WTC11 (cell line): ENCODE data around the gene SMIM12. TPM values are rescaled to one million over a fixed set of nuclear protein-coding genes. Genes with fewer than 3 reads are reported as not detected.

Experiments
- ATAC-seq: fragments of 200-7000 bp; cut with Tn5 transposase; 2 replicates; pipeline ENCODE4 v1.10.0; 2021; ENCODE audit warnings: mild to moderate bottlenecking, moderate library complexity
- CTCF ChIA-PET: fragments of 300-600 bp; sonication (Branson Sonifier 250); formaldehyde crosslinking; loops from one replicate; lab custom pipeline; 2021; ENCODE audit warnings: antibody characterized with exemption; lab: Charles Lee
- POLR2A ChIA-PET: fragments of 350-600 bp; sonication (Branson Sonifier 250); formaldehyde crosslinking; loops from one replicate; lab custom pipeline; 2021; ENCODE audit warnings: antibody characterized with exemption; lab: Charles Lee
- DNase-seq: peaks from one replicate; pipeline ENCODE4 v3.0.0; 2021; ENCODE audit warnings: low spot score
- H3K27ac Mint-ChIP-seq: 2 replicates; pipeline ENCODE4 v1.8.0; 2021; ENCODE audit warnings: mixed read lengths
- H3K27me3 Mint-ChIP-seq: 2 replicates; pipeline ENCODE4 v1.8.0; 2021; ENCODE audit warnings: low read depth, mild to moderate bottlenecking, moderate library complexity, mixed read lengths
- H3K36me3 Mint-ChIP-seq: 2 replicates; pipeline ENCODE4 v1.8.0; 2021; ENCODE audit warnings: mixed read lengths
- H3K4me1 Mint-ChIP-seq: 2 replicates; pipeline ENCODE4 v1.8.0; 2022; ENCODE audit warnings: mixed read lengths
- H3K4me3 Mint-ChIP-seq: 2 replicates; pipeline ENCODE4 v1.8.0; 2021; ENCODE audit warnings: mild to moderate bottlenecking, moderate library complexity, mixed read lengths
- H3K9me3 Mint-ChIP-seq: 2 replicates; pipeline ENCODE4 v1.8.0; 2021; ENCODE audit warnings: mixed read lengths
- CREM ChIP-seq: sonication (generic); formaldehyde crosslinking; IDR thresholded peaks from 2 replicates; pipeline ENCODE4 v1.8.1; 2022; ENCODE audit warnings: mild to moderate bottlenecking, missing genetic modification reagents, moderate library complexity
- E2F1 ChIP-seq: sonication (generic); formaldehyde crosslinking; IDR thresholded peaks from 2 replicates; pipeline ENCODE4 v1.8.0; 2022; ENCODE audit warnings: mild to moderate bottlenecking, missing genetic modification reagents
- EMX1 ChIP-seq: fragments of 250-450 bp; sonication (Bioruptor Pico); IDR thresholded peaks from 2 replicates; pipeline ENCODE4 v1.8.0; 2021; ENCODE audit warnings: mild to moderate bottlenecking
- ESRRA ChIP-seq: sonication (generic); formaldehyde crosslinking; IDR thresholded peaks from 2 replicates; pipeline ENCODE4 v1.8.1; 2022; ENCODE audit warnings: mild to moderate bottlenecking, missing genetic modification reagents, borderline replicate concordance
- ETV6 ChIP-seq: sonication (generic); formaldehyde crosslinking; IDR thresholded peaks from 2 replicates; pipeline ENCODE4 v1.8.1; 2022; ENCODE audit warnings: mild to moderate bottlenecking, missing genetic modification reagents
- FOXJ3 ChIP-seq: sonication (generic); formaldehyde crosslinking; IDR thresholded peaks from 2 replicates; pipeline ENCODE4 v1.9.0; 2021; ENCODE audit warnings: missing genetic modification reagents, mild to moderate bottlenecking, borderline replicate concordance
- FOXP1 ChIP-seq: sonication (generic); formaldehyde crosslinking; IDR thresholded peaks from 2 replicates; pipeline ENCODE4 v1.8.0; 2022; ENCODE audit warnings: missing genetic modification reagents, mild to moderate bottlenecking, moderate library complexity, borderline replicate concordance
- FOXP4 ChIP-seq: sonication (generic); formaldehyde crosslinking; IDR thresholded peaks from 2 replicates; pipeline ENCODE4 v1.8.0; 2022; ENCODE audit warnings: mild to moderate bottlenecking, missing genetic modification reagents
- JAZF1 ChIP-seq: fragments of 250-450 bp; sonication (Bioruptor Pico); IDR thresholded peaks from 2 replicates; pipeline ENCODE4 v1.9.0; 2021; ENCODE audit warnings: moderate library complexity, mild to moderate bottlenecking, inconsistent platforms
- MYBL2 ChIP-seq: sonication (generic); formaldehyde crosslinking; IDR thresholded peaks from 2 replicates; pipeline ENCODE4 v1.8.1; 2023; ENCODE audit warnings: mild to moderate bottlenecking, moderate library complexity, missing genetic modification reagents
- NFE2L1 ChIP-seq: sonication (generic); formaldehyde crosslinking; IDR thresholded peaks from 2 replicates; pipeline ENCODE4 v1.8.1; 2023; ENCODE audit warnings: missing genetic modification reagents
- PRRX2 ChIP-seq: fragments of 250-450 bp; sonication (Bioruptor Pico); IDR thresholded peaks from 2 replicates; pipeline ENCODE4 v1.8.0; 2021; ENCODE audit warnings: mild to moderate bottlenecking
- RORB ChIP-seq: fragments of 250-450 bp; sonication (Bioruptor Pico); IDR thresholded peaks from 2 replicates; pipeline ENCODE4 v1.9.0; 2021; ENCODE audit warnings: mild to moderate bottlenecking
- SMAD3 ChIP-seq: sonication (generic); formaldehyde crosslinking; IDR thresholded peaks from 2 replicates; pipeline ENCODE4 v1.8.0; 2022; ENCODE audit warnings: missing genetic modification reagents, mild to moderate bottlenecking, borderline replicate concordance
- TP53 ChIP-seq: sonication (generic); formaldehyde crosslinking; IDR thresholded peaks from 2 replicates; pipeline ENCODE4 v1.8.1; 2023; ENCODE audit warnings: mild to moderate bottlenecking, missing genetic modification reagents
- ZBTB21 ChIP-seq: sonication (generic); formaldehyde crosslinking; IDR thresholded peaks from 2 replicates; pipeline ENCODE4 v1.8.1; 2023; ENCODE audit warnings: mild to moderate bottlenecking, missing genetic modification reagents, borderline replicate concordance
- ZBTB43 ChIP-seq: sonication (generic); formaldehyde crosslinking; IDR thresholded peaks from 2 replicates; pipeline ENCODE4 v1.8.1; 2023; ENCODE audit warnings: mild to moderate bottlenecking, missing genetic modification reagents
- ZNF219 ChIP-seq: sonication (generic); formaldehyde crosslinking; IDR thresholded peaks from 2 replicates; pipeline ENCODE4 v1.8.0; 2023; ENCODE audit warnings: missing genetic modification reagents, mild to moderate bottlenecking, borderline replicate concordance
- ZSCAN18 ChIP-seq: fragments of 250-450 bp; sonication (Bioruptor Pico); IDR thresholded peaks from 2 replicates; pipeline ENCODE4 v2.1.2; 2022; ENCODE audit warnings: mild to moderate bottlenecking, moderate library complexity
- total RNA-seq: library from RNA; stranded (reverse); gene quantifications from 3 replicates; pipeline ENCODE4 v1.2.3, GENCODE V29; 2021
- TF ChIP-seq, protein P1 (sequence below): sonication (generic); formaldehyde crosslinking; IDR thresholded peaks from 2 replicates; pipeline ENCODE4 v1.8.0; 2023; ENCODE audit warnings: mild to moderate bottlenecking, missing genetic modification reagents
- TF ChIP-seq, protein P2 (sequence below): sonication (generic); formaldehyde crosslinking; IDR thresholded peaks from 2 replicates; pipeline ENCODE4 v1.8.1; 2023; ENCODE audit warnings: mild to moderate bottlenecking, missing genetic modification reagents, moderate library complexity
- TF ChIP-seq, protein P3 (sequence below): sonication (generic); formaldehyde crosslinking; IDR thresholded peaks from 2 replicates; pipeline ENCODE4 v1.8.1; 2022; ENCODE audit warnings: mild to moderate bottlenecking, missing genetic modification reagents, moderate library complexity, borderline replicate concordance
- TF ChIP-seq, protein P4 (sequence below): sonication (generic); formaldehyde crosslinking; conservative IDR thresholded peaks from 2 replicates; pipeline ENCODE4 v1.8.1; 2022; ENCODE audit warnings: mild to moderate bottlenecking, missing genetic modification reagents
- TF ChIP-seq, protein P5 (sequence below): sonication (generic); formaldehyde crosslinking; IDR thresholded peaks from 2 replicates; pipeline ENCODE4 v1.8.1; 2023; ENCODE audit warnings: mild to moderate bottlenecking, missing genetic modification reagents, moderate library complexity

The SMIM12 gene
- total RNA-seq, 1 experiment from 2014 or later, result 34.6 TPM

- ChIA-PET CTCF (interaction anchor here (0.6 to 3.8 kb wide), 34 partner anchors 8 to 1713 kb away, joined by 3 to 70 read pairs (median 4); partner anchors contain the start of genes DLGAP3, GJB5, TMEM35B and ZMYM1), POLR2A (interaction anchor here (0.5 to 0.9 kb wide), 2 partner anchors 19 to 1391 kb away, joined by 3 read pairs; no protein-coding TSS in a partner anchor)
- peak overlapping the region; percentile 73 for H3K4me3 Mint-ChIP-seq
- no peak overlapping the region for H3K27ac Mint-ChIP-seq
- H3K4me1 Mint-ChIP-seq, result 0 out of 2 replicates have a peak, but pooled peaks cover 2% of the 10 kb centered on the region
- peaks cover 45% of the 10 kb centered on the region for H3K27me3 Mint-ChIP-seq
- ATAC-seq (peak; percentile 78), DNase-seq (peak; percentile 93)
- no peaks in the 10 kb centered on the region for H3K36me3 Mint-ChIP-seq
- no peaks in the 10 kb centered on the region for H3K9me3 Mint-ChIP-seq
- TF ChIP-seq FOXP1 (CRISPR knock-in tag), result peak; percentile 78; the same call in 1 of the 2 replicates
- peak; percentile 87; the same call in 1 of the 2 replicates for TF ChIP-seq ESRRA (CRISPR knock-in tag)
- TF ChIP-seq, protein P1, sequence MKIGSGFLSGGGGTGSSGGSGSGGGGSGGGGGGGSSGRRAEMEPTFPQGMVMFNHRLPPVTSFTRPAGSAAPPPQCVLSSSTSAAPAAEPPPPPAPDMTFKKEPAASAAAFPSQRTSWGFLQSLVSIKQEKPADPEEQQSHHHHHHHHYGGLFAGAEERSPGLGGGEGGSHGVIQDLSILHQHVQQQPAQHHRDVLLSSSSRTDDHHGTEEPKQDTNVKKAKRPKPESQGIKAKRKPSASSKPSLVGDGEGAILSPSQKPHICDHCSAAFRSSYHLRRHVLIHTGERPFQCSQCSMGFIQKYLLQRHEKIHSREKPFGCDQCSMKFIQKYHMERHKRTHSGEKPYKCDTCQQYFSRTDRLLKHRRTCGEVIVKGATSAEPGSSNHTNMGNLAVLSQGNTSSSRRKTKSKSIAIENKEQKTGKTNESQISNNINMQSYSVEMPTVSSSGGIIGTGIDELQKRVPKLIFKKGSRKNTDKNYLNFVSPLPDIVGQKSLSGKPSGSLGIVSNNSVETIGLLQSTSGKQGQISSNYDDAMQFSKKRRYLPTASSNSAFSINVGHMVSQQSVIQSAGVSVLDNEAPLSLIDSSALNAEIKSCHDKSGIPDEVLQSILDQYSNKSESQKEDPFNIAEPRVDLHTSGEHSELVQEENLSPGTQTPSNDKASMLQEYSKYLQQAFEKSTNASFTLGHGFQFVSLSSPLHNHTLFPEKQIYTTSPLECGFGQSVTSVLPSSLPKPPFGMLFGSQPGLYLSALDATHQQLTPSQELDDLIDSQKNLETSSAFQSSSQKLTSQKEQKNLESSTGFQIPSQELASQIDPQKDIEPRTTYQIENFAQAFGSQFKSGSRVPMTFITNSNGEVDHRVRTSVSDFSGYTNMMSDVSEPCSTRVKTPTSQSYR (CRISPR knock-in tag), result no peak
- TF ChIP-seq RORB, result no peak
- TF ChIP-seq, protein P2, sequence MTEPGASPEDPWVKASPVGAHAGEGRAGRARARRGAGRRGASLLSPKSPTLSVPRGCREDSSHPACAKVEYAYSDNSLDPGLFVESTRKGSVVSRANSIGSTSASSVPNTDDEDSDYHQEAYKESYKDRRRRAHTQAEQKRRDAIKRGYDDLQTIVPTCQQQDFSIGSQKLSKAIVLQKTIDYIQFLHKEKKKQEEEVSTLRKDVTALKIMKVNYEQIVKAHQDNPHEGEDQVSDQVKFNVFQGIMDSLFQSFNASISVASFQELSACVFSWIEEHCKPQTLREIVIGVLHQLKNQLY (CRISPR knock-in tag), result no peak
- no peak for TF ChIP-seq FOXP4
- TF ChIP-seq NFE2L1 (CRISPR knock-in tag), result no peak
- peak; percentile 22; the same call in 1 of the 2 replicates for TF ChIP-seq MYBL2
- TF ChIP-seq PRRX2, result no peak
- TF ChIP-seq FOXJ3 (CRISPR knock-in tag), result no peak
- peak; percentile 67; the same call in 1 of the 2 replicates for TF ChIP-seq ZBTB43 (CRISPR knock-in tag)
- TF ChIP-seq CREM (CRISPR knock-in tag), result no peak; the same call in 1 of the 2 replicates
- no peak for TF ChIP-seq E2F1
- no peak for TF ChIP-seq ZSCAN18
- TF ChIP-seq JAZF1, result no peak
- TF ChIP-seq, protein P3, sequence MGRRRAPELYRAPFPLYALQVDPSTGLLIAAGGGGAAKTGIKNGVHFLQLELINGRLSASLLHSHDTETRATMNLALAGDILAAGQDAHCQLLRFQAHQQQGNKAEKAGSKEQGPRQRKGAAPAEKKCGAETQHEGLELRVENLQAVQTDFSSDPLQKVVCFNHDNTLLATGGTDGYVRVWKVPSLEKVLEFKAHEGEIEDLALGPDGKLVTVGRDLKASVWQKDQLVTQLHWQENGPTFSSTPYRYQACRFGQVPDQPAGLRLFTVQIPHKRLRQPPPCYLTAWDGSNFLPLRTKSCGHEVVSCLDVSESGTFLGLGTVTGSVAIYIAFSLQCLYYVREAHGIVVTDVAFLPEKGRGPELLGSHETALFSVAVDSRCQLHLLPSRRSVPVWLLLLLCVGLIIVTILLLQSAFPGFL (CRISPR knock-in tag), result no peak
- TF ChIP-seq, protein P4, sequence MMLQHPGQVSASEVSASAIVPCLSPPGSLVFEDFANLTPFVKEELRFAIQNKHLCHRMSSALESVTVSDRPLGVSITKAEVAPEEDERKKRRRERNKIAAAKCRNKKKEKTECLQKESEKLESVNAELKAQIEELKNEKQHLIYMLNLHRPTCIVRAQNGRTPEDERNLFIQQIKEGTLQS (CRISPR knock-in tag), result no peak
- no peak for TF ChIP-seq ZNF219 (CRISPR knock-in tag)
- TF ChIP-seq SMAD3 (CRISPR knock-in tag), result no peak
- no peak for TF ChIP-seq TP53 (CRISPR knock-in tag)
- no peak for TF ChIP-seq ZBTB21 (CRISPR knock-in tag)
- no peak for TF ChIP-seq EMX1 (CRISPR knock-in tag)
- TF ChIP-seq, protein P5, sequence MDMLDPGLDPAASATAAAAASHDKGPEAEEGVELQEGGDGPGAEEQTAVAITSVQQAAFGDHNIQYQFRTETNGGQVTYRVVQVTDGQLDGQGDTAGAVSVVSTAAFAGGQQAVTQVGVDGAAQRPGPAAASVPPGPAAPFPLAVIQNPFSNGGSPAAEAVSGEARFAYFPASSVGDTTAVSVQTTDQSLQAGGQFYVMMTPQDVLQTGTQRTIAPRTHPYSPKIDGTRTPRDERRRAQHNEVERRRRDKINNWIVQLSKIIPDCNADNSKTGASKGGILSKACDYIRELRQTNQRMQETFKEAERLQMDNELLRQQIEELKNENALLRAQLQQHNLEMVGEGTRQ (CRISPR knock-in tag), result peak; percentile 77
- TF ChIP-seq ETV6 (CRISPR knock-in tag), result 0 out of 2 replicates have a peak, but pooled peaks have one; percentile 16
Measured at GRCh38 chr1:34865981-34866761, 6.6 kb upstream of the SMIM12 start.
